Measurements from ENCODE around the gene ZNF385B. TPM values are rescaled to one million over a fixed set of nuclear protein-coding genes. Genes with fewer than 3 reads are reported as not detected.
A peak's percentile ranks its signal among the peaks of the same experiment; 100 is the strongest.

ZNF385B gene
- total and polyA plus RNA-seq, 11 donors: 0.07 to 12.2 (median 2.3) TPM

DNA sequence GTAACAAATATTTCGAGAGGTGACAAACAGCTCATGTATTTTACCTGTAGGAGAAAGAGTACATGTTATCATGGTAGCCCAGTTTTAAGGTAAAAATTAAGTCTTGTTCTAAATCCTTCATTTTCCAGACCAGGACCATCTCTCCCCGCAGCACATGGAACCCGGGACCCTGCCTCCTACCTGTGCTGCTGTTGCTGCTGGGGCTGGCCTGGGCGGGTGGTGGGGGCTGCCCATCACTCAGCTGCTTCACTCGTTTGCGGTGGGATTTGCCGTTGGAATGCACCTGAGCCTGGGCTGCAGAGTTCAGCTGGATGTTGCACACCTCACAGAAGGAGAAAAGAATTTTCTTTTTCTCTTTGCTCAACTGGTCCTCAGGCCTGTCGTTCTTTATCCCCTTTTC, 92.1 kb downstream of the ZNF385B start:
- Histone ChIP-seq H3K4me1 (peaks cover 0 to 16% (median 0%) of the 10 kb centered on the region in 12 donors), H3K4me3 (no peak overlapping the region), H3K9me3 (peaks cover 0 to 6% (median 0%) of the 10 kb centered on the region in 12 donors), H3K36me3 (no peaks in the 10 kb centered on the region), H3K27me3 (peaks cover 0 to 5% (median 0%) of the 10 kb centered on the region in 9 donors), H3K27ac (peak overlapping the region in 3 of 12 donors; percentile 18 to 60 (median 43))
- no peak for DNase-seq
- TF ChIP-seq POLR2A (IDR thresholded peaks at IDR 0.05): no peak
- TF ChIP-seq, protein P1, sequence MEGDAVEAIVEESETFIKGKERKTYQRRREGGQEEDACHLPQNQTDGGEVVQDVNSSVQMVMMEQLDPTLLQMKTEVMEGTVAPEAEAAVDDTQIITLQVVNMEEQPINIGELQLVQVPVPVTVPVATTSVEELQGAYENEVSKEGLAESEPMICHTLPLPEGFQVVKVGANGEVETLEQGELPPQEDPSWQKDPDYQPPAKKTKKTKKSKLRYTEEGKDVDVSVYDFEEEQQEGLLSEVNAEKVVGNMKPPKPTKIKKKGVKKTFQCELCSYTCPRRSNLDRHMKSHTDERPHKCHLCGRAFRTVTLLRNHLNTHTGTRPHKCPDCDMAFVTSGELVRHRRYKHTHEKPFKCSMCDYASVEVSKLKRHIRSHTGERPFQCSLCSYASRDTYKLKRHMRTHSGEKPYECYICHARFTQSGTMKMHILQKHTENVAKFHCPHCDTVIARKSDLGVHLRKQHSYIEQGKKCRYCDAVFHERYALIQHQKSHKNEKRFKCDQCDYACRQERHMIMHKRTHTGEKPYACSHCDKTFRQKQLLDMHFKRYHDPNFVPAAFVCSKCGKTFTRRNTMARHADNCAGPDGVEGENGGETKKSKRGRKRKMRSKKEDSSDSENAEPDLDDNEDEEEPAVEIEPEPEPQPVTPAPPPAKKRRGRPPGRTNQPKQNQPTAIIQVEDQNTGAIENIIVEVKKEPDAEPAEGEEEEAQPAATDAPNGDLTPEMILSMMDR (IDR thresholded peaks at IDR 0.05): no peak
- peak in 3 of 4 donors; percentile 13 to 24 (median 19) for ATAC-seq
- intact Hi-C loops (cut with DNase I): no loop called here
- 69 to 74% (median 72%) methylated on average over 8 of the region's 8 CpGs for WGBS, 4 donors

DNA sequence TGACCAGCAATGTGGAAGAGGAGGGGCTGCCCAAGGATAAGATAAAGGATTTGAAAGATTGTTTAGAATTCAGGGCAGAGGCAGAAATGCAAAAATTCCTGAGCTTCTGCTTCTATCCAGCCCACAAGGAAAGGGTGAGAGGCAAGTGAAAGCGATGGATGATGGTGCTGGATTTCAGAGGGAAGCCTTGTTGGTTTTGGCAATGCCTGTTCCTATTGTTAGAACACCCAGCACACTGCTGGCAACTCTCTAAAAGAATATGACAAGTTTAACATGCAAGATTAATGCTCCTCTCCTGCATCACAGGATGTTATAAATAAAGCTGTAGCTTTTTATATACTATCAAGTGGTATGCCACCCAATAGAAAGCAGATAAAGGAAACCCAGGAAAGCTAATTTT, 92.6 kb downstream of the ZNF385B start:
- 7 to 23% (median 14%) methylated on average over 1 of the region's 1 CpG for WGBS, 4 donors
- H3K27me3 ChIP-seq: peaks cover 0 to 5% (median 0%) of the 10 kb centered on the region in 9 donors
- TF ChIP-seq, protein P1 (IDR thresholded peaks at IDR 0.05): no peak
- TF ChIP-seq POLR2A (IDR thresholded peaks at IDR 0.05): no peak
- peak; percentile 82 to 92 (median 90) for ATAC-seq
- no peaks in the 10 kb centered on the region for H3K36me3 ChIP-seq
- intact Hi-C loops (cut with DNase I): no loop called here
- H3K9me3 ChIP-seq: peaks cover 0 to 12% (median 0%) of the 10 kb centered on the region in 12 donors
- peaks cover 0 to 16% (median 0%) of the 10 kb centered on the region in 12 donors for H3K4me1 ChIP-seq
- H3K27ac ChIP-seq: peak overlapping the region in 4 of 12 donors; percentile 16 to 60 (median 29)
- DNase-seq: peak in 2 of 5 donors; percentile 11 to 22
- H3K4me3 ChIP-seq: no peak overlapping the region

DNA sequence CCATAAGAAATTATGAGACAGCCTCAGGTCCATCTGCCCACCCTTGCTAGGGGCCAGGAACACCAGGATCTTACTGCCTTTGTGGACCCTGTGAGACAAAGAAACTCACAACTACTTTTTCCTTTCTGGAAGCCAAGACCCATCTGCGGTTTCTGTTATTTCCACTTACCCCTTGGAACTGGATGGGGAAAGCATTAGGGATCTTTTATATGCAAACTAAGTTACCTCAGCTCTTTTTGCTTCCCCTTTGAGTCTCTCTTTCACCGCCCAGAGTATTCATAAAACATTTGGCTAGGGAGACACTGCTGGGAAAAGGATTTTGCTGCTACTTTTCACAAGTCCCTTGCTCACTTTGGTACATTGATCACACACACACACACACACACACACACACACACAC, 95.7 kb downstream of the ZNF385B start:
- H3K4me1 ChIP-seq: peaks cover 0 to 8% (median 0%) of the 10 kb centered on the region in 12 donors
- DNase-seq: no peak
- H3K27me3 ChIP-seq: peaks cover 0 to 5% (median 0%) of the 10 kb centered on the region in 9 donors
- H3K9me3 ChIP-seq: peaks cover 0 to 28% (median 0%) of the 10 kb centered on the region in 12 donors
- ATAC-seq: no peak
- intact Hi-C loops (cut with DNase I): no loop called here
- H3K36me3 ChIP-seq: no peaks in the 10 kb centered on the region
- H3K27ac ChIP-seq: no peak overlapping the region
- no peak overlapping the region for H3K4me3 ChIP-seq
- WGBS, 4 donors: 68 to 74% (median 68%) methylated on average over 2 of the region's 2 CpGs
- TF ChIP-seq, protein P1 (IDR thresholded peaks at IDR 0.05): no peak
- TF ChIP-seq POLR2A (IDR thresholded peaks at IDR 0.05): no peak

DNA sequence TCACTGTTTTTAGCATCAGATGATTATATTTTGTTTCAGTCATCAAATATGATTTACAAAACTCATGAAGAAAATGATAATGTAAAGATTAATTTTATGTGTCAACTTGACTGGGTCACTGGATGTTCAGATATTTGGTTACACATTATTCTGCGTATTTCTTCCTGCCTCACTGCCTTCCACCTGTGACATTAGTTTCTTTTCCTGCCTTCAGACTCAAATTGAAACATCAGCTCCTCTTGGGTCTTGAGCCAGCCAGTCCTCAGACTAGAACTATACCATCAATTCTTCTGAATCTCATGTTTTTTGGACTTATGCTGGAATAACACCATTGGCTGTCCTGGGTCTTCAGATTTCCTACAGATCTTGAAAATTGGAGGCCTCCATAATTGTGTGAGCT, 96.7 kb downstream of the ZNF385B start:
- no peak for TF ChIP-seq POLR2A (IDR thresholded peaks at IDR 0.05)
- TF ChIP-seq, protein P1 (IDR thresholded peaks at IDR 0.05): no peak

More for the DNA sequence above, 96.7 kb downstream of the ZNF385B start:
- H3K27me3 ChIP-seq: peaks cover 0 to 5% (median 0%) of the 10 kb centered on the region in 9 donors
- H3K9me3 ChIP-seq: peaks cover 0 to 28% (median 0%) of the 10 kb centered on the region in 12 donors
- ATAC-seq (no peak), DNase-seq (no peak)
- H3K27ac ChIP-seq: no peak overlapping the region
- no peak overlapping the region for H3K4me3 ChIP-seq
- no peaks in the 10 kb centered on the region for H3K36me3 ChIP-seq
- 92 to 96% (median 94%) methylated on average over 1 of the region's 1 CpG for WGBS, 4 donors
- H3K4me1 ChIP-seq: peaks cover 0 to 8% (median 0%) of the 10 kb centered on the region in 12 donors
- intact Hi-C loops (cut with DNase I): no loop called here

Data from heart left ventricle (tissue), 16 donors.